NK-92 treated with Interleukin-12 subunit alpha and Interleukin-12 subunit beta, amount 100 ng/mL, for 24 hours (cell line): ENCODE results near the gene CACNA2D1.

ENCODE experiments used
- DNase-seq: peaks from one replicate; lab custom pipeline; 2025; lab: John Stamatoyannopoulos, UW

CACNA2D1 gene

GRCh38 chr7:82114237-82114636 is 329.3 kb downstream of the CACNA2D1 start:
- DNase-seq: no peak

DNA sequence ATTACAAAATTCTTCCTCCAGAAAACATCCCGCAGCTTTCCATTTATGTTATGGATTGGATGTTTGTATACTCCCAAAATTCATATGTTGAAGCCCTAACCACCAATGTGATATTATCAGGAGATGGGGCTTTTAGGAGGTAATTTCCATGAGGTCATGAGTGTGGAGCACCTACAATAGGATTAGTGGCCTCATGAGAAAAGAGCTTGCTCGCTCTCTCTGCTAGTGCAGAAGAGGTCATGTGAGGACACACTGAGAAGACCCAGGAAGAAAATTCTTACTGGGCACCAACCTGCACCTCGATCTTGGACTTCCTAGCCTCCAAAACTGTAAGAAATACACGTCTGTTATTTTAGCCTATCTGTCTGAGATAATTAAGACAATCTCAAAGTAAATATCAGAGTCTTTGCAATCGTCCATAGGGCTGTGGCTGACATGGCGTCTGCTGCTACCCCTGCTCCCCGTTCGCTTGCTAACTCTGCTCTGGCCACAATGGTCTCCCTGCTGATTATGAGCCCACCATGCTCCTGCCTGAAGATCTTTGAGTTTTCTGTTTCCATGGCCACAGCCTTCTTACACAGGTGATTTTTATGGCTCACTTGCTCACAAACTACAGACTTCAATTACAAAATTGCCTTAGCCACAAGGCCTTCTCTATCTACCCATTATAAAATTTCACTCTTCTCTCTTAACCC is 333.3 kb downstream of the CACNA2D1 start:
- no peak for DNase-seq

DNA sequence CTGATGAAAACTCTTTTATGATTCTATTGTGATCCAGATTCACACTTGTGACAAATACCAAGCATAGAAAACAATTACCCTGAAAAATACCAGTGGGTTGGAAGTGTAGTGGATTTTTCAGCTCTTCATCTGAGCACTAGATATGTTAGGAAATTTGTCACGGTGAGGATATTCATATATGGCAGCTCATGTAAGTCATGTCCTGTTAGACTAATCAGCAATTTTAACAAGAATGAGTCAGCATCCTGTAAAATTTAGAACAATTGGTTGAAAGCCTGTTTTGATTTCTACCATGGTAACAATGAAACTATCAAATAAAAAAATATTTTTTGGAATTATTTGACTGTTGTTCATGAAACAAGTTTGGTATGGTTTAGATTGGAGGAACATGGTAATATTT is 334.3 kb downstream of the CACNA2D1 start:
- no peak for DNase-seq

GRCh38 chr7:82106201-82106600 is 337.4 kb downstream of the CACNA2D1 start:
- DNase-seq: no peak

- no peak for DNase-seq
Observed at GRCh38 chr7:82105463-82105862, 338.1 kb downstream of the CACNA2D1 start.

- DNase-seq: no peak
Observed at GRCh38 chr7:82098414-82098813, 345.2 kb downstream of the CACNA2D1 start.

- DNase-seq: no peak
Observed at GRCh38 chr7:82091126-82091684, 352.4 kb downstream of the CACNA2D1 start.

DNA sequence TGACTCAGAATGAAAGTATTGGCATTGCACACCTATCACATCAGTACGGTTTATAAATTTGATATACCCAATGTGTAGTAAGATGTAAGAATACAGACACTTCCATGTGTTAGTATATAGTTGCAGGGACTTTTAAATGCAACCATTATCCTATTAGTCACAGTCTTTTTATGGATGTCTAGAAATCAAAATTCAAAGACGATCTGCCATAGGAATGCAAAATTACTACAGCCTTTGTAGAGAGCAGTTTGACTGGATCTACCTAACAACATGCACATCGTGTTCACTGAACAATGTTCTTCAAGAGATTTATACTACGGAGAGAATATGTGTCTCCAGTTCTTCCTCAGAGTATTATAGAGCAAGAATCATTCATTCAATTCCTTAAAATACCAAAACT is 356.5 kb downstream of the CACNA2D1 start:
- no peak for DNase-seq

GRCh38 chr7:82085116-82085515 is 358.5 kb downstream of the CACNA2D1 start:
- DNase-seq: no peak

DNA sequence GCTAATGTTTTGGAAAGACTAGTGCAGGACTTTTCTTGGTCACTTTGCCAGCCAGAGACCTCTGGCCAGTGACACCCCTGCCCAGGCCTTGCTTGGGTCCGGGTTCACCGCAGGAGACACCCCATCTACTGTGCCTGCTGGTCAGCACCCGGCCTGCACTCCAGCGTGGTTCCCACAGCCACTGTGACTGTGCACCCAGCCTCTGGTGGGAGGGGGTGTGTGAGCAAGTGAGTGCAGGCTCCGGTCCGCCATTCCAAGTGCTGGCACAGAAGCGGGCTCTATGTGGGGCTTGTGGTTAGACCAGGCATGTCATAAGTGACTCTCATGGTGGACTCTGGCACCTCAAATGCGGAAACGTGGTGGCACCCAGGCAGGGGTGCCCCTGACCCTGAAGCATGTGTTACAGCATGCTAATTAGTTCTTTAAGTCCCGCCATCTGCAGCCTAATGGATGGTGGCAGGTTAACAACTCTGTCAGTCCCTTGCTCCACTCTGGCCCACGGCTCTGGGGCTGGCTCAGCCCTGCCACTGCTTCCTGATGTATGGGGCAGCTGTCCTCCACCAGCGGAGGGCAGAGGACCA is 361.8 kb downstream of the CACNA2D1 start:
- DNase-seq: no peak

DNA sequence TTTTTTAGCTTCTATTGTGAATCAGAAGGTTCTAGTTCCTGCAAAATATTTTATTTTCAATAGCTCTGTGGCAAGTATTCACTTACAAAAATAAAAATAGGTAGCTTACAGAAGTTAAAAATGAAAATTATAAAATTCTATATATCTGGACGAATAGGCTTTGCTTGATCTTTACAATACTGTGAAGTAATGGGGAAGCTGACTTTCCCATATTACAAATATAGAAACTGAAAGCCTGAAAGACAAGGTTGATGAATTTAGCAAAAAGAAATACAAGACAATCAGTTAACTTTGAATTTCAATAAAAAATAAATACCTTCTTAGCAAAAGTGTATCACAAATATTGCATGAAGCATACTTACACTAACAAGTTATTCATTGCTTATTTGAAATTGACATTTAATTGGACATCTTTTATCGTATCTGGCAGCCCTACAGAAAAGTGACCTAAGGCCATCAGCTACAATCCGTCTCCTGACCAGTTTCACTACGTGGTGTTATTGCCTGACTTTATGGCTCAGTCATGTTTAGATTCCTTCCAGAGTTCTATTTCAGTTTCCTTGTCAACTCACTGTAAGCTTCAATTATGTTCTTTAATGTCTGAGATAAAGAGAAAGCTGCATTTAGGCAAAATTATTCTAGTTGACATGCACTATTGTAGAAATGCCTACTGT is 363.2 kb downstream of the CACNA2D1 start:
- no peak for DNase-seq

- no peak for DNase-seq
Observed at GRCh38 chr7:82079527-82079926, 364.1 kb downstream of the CACNA2D1 start.

GRCh38 chr7:82078807-82079206 is 364.8 kb downstream of the CACNA2D1 start:
- DNase-seq: no peak

- DNase-seq: no peak
Observed at GRCh38 chr7:82071468-82071867, 372.1 kb downstream of the CACNA2D1 start.

DNA sequence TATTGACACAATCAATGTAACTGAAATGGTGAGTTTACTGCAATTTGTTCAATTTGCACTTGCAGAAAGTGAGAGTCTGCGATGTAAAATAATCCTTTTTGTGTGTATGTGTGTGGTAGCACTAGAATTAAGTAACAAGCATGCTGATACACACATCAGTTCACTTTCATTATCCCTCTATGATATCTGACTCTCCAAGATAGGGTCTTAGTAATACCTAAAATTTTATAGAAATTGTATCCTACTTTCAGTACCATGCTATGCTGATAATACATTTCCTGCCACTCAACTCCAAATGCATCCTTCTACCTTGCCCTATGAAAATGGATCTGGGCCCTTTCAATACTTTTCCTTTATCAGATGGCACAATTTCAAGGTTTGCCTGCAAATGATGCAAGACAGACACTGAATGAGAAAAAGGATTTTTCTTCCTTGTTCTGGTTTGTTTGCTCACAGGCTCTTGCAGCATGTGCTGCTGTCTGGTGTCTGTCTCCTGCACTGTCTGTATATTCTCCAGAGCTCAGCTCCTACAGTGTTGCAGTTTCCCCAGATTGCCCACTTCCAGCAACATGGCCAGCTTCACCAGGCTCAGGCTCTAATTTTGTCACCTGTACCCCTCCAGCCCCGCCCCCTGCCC is 375.8 kb downstream of the CACNA2D1 start:
- no peak for DNase-seq

DNA sequence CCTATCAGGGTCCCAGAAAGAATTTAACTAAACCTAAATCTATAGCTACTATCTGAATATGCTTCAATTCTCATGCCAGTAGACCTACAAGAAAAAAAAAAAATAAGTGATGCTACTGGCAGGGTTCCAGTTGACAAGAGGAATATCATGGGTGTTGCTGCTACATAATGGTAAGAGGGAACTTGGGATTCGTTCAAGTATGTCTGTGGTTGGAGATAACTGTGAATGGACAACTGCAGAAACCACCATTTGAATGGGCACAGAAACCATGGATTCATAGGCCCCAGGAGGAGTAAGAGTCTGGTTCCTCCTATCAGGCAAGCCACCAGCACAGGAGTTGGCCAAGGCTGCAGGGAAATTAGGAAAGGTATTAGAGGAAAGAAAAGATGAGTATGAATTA is 386.1 kb downstream of the CACNA2D1 start:
- no peak for DNase-seq

DNA sequence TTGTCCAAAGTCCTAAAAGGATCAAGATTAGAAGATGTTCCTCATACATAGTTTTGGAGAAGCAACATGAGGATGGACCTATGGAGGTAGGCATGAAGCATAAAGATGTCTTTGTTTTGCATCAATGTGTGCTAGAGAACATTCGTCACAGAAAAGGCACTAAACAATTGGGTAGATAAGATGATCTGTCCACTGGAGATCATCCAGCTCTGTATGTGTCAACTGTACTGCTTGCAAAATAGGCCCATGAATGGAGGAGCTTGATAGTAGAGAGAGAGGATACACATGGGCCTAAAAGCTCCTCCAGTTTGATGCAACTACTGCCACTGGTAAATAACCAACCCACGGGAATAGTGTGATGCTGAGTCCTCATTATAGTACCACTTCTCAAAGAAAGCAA is 387.3 kb downstream of the CACNA2D1 start:
- DNase-seq: no peak

- DNase-seq: no peak
Observed at GRCh38 chr7:82054544-82054943, 389.0 kb downstream of the CACNA2D1 start.

GRCh38 chr7:82053453-82054032 is 390.0 kb downstream of the CACNA2D1 start:
- no peak for DNase-seq

GRCh38 chr7:82051601-82052000 is 392.0 kb downstream of the CACNA2D1 start:
- DNase-seq: no peak

DNA sequence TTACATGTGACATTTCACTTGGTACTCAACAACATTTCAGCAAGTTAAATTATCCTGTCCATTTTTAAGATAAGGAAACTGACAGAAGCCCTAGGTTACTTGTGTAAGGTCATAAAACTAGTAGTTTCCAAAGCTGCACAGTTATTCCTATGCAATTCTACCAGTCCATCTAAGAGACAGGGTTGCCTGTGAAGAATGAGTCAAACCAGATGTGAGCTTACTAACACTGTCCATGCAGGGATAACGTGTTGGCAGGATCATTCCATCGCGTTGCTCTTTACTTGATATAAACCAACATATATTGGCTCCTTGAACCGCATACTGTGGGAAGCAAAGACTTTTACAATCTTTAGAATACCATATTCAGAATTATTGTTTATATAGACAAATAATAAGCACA is 392.8 kb downstream of the CACNA2D1 start:
- no peak for DNase-seq

DNA sequence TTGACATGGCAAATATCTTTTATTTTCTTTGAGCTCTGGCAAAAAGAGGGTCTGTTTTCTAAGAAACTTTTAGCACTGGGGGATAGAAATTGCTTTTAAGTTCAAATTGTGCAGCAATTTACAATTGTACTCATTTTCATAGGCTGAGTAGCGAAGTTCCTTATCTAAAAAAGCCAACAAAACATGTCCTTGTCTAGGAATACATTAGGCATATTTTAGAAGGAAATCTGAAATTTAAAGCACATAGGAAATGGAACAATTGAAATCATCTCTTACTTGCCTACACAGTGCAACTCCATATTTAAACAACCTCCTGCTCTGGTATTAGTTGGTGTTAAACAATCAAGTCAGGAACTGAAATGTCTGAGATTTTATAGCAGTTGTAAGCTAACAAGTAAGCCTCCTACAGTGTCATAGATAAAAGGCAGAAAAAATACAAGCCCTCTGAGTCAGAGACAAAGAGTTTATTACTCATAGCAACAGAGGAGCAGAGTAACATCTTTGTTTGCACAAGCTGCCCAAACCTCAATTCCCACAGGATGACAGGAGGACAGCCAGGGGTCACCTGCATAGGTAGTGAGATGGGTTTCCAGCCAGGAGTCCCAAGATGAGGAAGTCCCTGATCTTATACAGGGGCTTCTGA is 393.6 kb downstream of the CACNA2D1 start:
- DNase-seq: no peak
